ES-I3 (cell line): ENCODE results near the gene USP32.
"Not testable (repeated sequence)": the region's sequence is repeated elsewhere in the genome, so short reads cannot be mapped to it uniquely, and the experiment has no call there.

ENCODE experiments used
- H3K36me3 ChIP-seq: 2 replicates; pipeline ENCODE4 v1.6.1; 2013; ENCODE audit warnings: mild to moderate bottlenecking, low read length, control low read depth, moderate library complexity; ENCODE audit not compliant: insufficient read depth
- H3K4me1 ChIP-seq: 2 replicates; pipeline ENCODE4 v1.6.1; 2013; ENCODE audit warnings: mild to moderate bottlenecking, control low read depth, low read length; ENCODE audit not compliant: insufficient read depth
- H3K9ac ChIP-seq: 2 replicates; pipeline ENCODE4 v1.6.1; 2013; ENCODE audit warnings: low read depth, mild to moderate bottlenecking, low read length, moderate library complexity
- H3K9me3 ChIP-seq: 2 replicates; pipeline ENCODE4 v1.6.1; 2013; ENCODE audit warnings: mild to moderate bottlenecking, low read length, moderate library complexity; ENCODE audit not compliant: control insufficient read depth, insufficient read depth

Gene USP32

GRCh38 chr17:60321336-60322055, 70.4 kb downstream of the USP32 start:
- Histone ChIP-seq H3K9ac (no peak overlapping the region), H3K9me3 (no peaks in the 10 kb centered on the region), H3K36me3 (no peaks in the 10 kb centered on the region), H3K4me1 (0 out of 2 replicates have a peak, but pooled peaks cover 7% of the 10 kb centered on the region)

GRCh38 chr17:60318830-60319229, 73.1 kb downstream of the USP32 start:
- H3K4me1 ChIP-seq = 0 out of 2 replicates have a peak, but pooled peaks cover 7% of the 10 kb centered on the region
- H3K9ac ChIP-seq = no peak overlapping the region
- no peaks in the 10 kb centered on the region for H3K36me3 ChIP-seq
- no peaks in the 10 kb centered on the region for H3K9me3 ChIP-seq

- Histone ChIP-seq H3K4me1 (0 out of 2 replicates have a peak, but pooled peaks cover 7% of the 10 kb centered on the region), H3K36me3 (no peaks in the 10 kb centered on the region), H3K9me3 (no peaks in the 10 kb centered on the region), H3K9ac (no peak overlapping the region)
These were observed 73.6 kb downstream of the USP32 start for GRCh38 chr17:60318326-60318725.

- Histone ChIP-seq H3K9ac (no peak overlapping the region), H3K36me3 (no peaks in the 10 kb centered on the region), H3K4me1 (0 out of 2 replicates have a peak, but pooled peaks cover 7% of the 10 kb centered on the region)
These were observed 76.3 kb downstream of the USP32 start for GRCh38 chr17:60315650-60316049.

GRCh38 chr17:60314900-60315299, 77.0 kb downstream of the USP32 start:
- not testable (repeated sequence) for H3K9me3 ChIP-seq, H3K36me3 ChIP-seq, H3K9ac ChIP-seq

More at GRCh38 chr17:60315650-60316049, 76.3 kb downstream of the USP32 start:
- H3K9me3 ChIP-seq = no peaks in the 10 kb centered on the region

GRCh38 chr17:60314423-60314822, 77.5 kb downstream of the USP32 start:
- Histone ChIP-seq H3K9ac (no peak overlapping the region), H3K4me1 (0 out of 2 replicates have a peak, but pooled peaks cover 7% of the 10 kb centered on the region), H3K36me3 (no peaks in the 10 kb centered on the region), H3K9me3 (no peaks in the 10 kb centered on the region)

More at GRCh38 chr17:60314900-60315299, 77.0 kb downstream of the USP32 start:
- not testable (repeated sequence) for H3K4me1 ChIP-seq

GRCh38 chr17:60311936-60312335, 80.0 kb downstream of the USP32 start:
- Histone ChIP-seq H3K36me3 (no peaks in the 10 kb centered on the region), H3K4me1 (no peaks in the 10 kb centered on the region), H3K9me3 (no peaks in the 10 kb centered on the region), H3K9ac (no peak overlapping the region)

GRCh38 chr17:60311186-60311585, 80.7 kb downstream of the USP32 start:
- H3K9me3 ChIP-seq = no peaks in the 10 kb centered on the region
- H3K9ac ChIP-seq = no peak overlapping the region

GRCh38 chr17:60305141-60305540, 86.8 kb downstream of the USP32 start:
- Histone ChIP-seq H3K36me3 (no peaks in the 10 kb centered on the region; the same call in 1 of the 2 replicates), H3K9me3 (no peaks in the 10 kb centered on the region), H3K4me1 (peaks cover 21% of the 10 kb centered on the region; the same call in 1 of the 2 replicates), H3K9ac (no peak overlapping the region)

More at GRCh38 chr17:60311186-60311585, 80.7 kb downstream of the USP32 start:
- Histone ChIP-seq H3K36me3 (no peaks in the 10 kb centered on the region), H3K4me1 (no peaks in the 10 kb centered on the region)

GRCh38 chr17:60304502-60304901, 87.4 kb downstream of the USP32 start:
- Histone ChIP-seq H3K36me3 (peaks cover under 1% of the 10 kb centered on the region; the same call in 1 of the 2 replicates), H3K4me1 (peaks cover 21% of the 10 kb centered on the region; the same call in 1 of the 2 replicates), H3K9ac (no peak overlapping the region), H3K9me3 (no peaks in the 10 kb centered on the region)

GRCh38 chr17:60303406-60304099, 88.4 kb downstream of the USP32 start:
- Histone ChIP-seq H3K9ac (no peak overlapping the region), H3K4me1 (peaks cover 21% of the 10 kb centered on the region; the same call in 1 of the 2 replicates)

GRCh38 chr17:60301649-60302048, 90.3 kb downstream of the USP32 start:
- peaks cover 4% of the 10 kb centered on the region; the same call in 1 of the 2 replicates for H3K36me3 ChIP-seq
- no peak overlapping the region for H3K9ac ChIP-seq
- peaks cover 21% of the 10 kb centered on the region; the same call in 1 of the 2 replicates for H3K4me1 ChIP-seq
- H3K9me3 ChIP-seq = no peaks in the 10 kb centered on the region

More at GRCh38 chr17:60303406-60304099, 88.4 kb downstream of the USP32 start:
- Histone ChIP-seq H3K9me3 (no peaks in the 10 kb centered on the region), H3K36me3 (peaks cover 4% of the 10 kb centered on the region; the same call in 1 of the 2 replicates)

GRCh38 chr17:60300949-60301348, 91.0 kb downstream of the USP32 start:
- Histone ChIP-seq H3K4me1 (peaks cover 21% of the 10 kb centered on the region; the same call in 1 of the 2 replicates), H3K9ac (no peak overlapping the region), H3K9me3 (no peaks in the 10 kb centered on the region), H3K36me3 (peaks cover 4% of the 10 kb centered on the region; the same call in 1 of the 2 replicates)

- Histone ChIP-seq H3K9me3 (no peaks in the 10 kb centered on the region), H3K36me3 (peaks cover 4% of the 10 kb centered on the region; the same call in 1 of the 2 replicates), H3K9ac (no peak overlapping the region), H3K4me1 (peaks cover 14% of the 10 kb centered on the region; the same call in 1 of the 2 replicates)
These were observed 91.9 kb downstream of the USP32 start for GRCh38 chr17:60300011-60300410.
